Left colon (tissue), 2 donors: ENCODE measurements around the gene TMEM270. TPM values are rescaled to one million over a fixed set of nuclear protein-coding genes. Genes with fewer than 3 reads are reported as not detected.
"Not testable (repeated sequence)": the region's sequence is repeated elsewhere in the genome, so short reads cannot be mapped to it uniquely, and the experiment has no call there.

Experiments
- ATAC-seq: fragments of 200-7000 bp; cut with Tn5 transposase; one replicate; pipeline ENCODE4 v1.9.1; 2020; ENCODE audit warnings: mild to moderate bottlenecking, moderate library complexity
- DNase-seq, 2 donors: peaks; one replicate each; pipeline ENCODE4 v3.0.0-alpha.2; 2020
- intact Hi-C, 2 donors: fragments of 100-400 bp; cut with DNase I in 1 of 2; cut with micrococcal nuclease in 1 of 2; formaldehyde crosslinking; loops; one replicate each; pipeline versions ENCODE4 v1.11.2 to v1.14.0; 2022; cut with DNase I, micrococcal nuclease
- long read RNA-seq: library from polyadenylated mRNA; unstranded; transcript quantifications from one replicate; pipeline ENCODE4 v2.0.0, GENCODE V29; 2021
- total RNA-seq, 2 donors: library from RNA; stranded (reverse); fragmentation: NEBNext Ultra II Directional; extraction: Animal tissue kit (Norgen Biotek cat#: 25700); gene quantifications; one replicate each; pipeline ENCODE4 v1.2.1, GENCODE V29; 2021
- donor health status: DM: no; HTN: no; CAD: no.
- donor health status: DM: yes; HTN: yes; CAD: no.

The TMEM270 gene, protein sequence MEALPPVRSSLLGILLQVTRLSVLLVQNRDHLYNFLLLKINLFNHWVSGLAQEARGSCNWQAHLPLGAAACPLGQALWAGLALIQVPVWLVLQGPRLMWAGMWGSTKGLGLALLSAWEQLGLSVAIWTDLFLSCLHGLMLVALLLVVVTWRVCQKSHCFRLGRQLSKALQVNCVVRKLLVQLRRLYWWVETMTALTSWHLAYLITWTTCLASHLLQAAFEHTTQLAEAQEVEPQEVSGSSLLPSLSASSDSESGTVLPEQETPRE
- total RNA-seq: not detected
- long read RNA-seq: 0 reads

DNA sequence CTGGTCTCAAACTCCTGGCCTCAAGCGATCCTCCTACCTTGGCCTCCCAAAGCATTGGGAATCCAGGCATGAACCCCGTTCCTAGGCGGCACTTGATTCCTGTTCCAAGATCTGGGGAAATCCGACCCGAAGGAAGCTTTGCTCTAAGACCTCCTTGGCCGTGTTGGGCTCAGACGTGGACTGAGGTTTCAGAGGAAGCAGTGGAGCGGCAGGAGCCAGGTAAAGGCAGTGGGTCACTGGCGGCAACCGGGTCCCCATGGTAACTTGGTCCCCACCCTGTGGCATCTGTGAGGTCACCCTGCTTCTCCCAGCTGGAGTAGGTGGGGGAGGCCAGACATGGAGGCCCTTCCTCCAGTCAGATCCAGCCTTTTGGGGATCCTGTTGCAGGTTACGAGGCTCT lies at the start of gene TMEM270:
Gene TMEM270 (plus strand): TSS at position 301 of the 400 bp plus-strand sequence. CDS start 36 bp downstream, at position 337.
- ATAC-seq (no peak), DNase-seq (no peak)
- intact Hi-C loops: no loop called here

GRCh38 chr7:73811760-73812168 lies 49.2 kb upstream of the TMEM270 start:
- DNase-seq (peak; percentile 78 to 83), ATAC-seq (peak; percentile 64)
- intact Hi-C loops: loop anchor here in 1 of 2 donors (5.0 kb wide), 1 partner anchor 41 kb away; no protein-coding TSS in a partner anchor

- DNase-seq: no peak
- no peak for ATAC-seq
- intact Hi-C loops: loop anchor here in 1 of 2 donors (5.0 kb wide), 1 partner anchor 39 kb away; no protein-coding TSS in a partner anchor
These were observed 48.0 kb upstream of the TMEM270 start for GRCh38 chr7:73812996-73813395.

DNA sequence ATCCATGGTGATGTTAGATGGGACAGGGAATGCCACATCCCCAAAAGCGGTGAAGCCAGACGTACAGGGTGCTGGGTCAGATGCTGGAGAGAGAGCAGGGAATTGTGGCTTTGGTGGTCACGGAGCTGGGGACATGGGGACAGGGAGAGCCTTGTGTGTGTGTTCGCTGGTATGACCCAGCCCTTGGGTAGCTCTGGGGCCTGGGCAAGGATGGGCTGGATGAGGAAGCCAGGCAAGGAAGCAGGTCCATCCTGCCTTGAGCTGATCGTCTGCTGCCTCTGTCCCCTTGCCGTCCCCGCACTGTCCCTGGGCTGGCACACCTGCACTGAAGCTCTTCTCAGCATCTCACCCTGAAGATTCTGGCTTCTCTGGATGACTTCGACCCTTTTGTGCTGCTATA lies 45.5 kb upstream of the TMEM270 start:
- DNase-seq (peak in 1 of 2 donors; percentile 23), ATAC-seq (no peak)
- intact Hi-C loops: no loop called here

DNA sequence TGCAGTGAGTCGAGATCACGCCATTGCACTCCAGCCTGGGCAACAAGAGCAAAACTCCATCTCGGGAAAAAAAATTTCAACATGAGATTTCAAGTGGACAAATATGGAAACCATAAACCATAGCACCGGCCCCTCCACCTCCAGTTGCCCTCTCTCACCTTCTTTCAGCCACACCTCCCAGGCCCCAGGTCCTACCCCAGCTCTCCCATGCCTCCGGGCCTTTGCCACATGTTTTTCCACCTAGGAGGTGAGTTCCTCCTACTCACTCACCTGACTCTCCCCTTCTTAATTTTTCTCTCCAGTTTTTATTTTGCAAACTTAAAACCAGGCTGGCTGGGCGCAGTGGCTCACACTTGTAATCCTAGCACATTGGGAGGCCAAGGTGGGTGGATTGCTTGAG lies 43.8 kb upstream of the TMEM270 start:
- intact Hi-C loops: no loop called here
- ATAC-seq (no peak), DNase-seq (peak in 1 of 2 donors; percentile 12)

DNA sequence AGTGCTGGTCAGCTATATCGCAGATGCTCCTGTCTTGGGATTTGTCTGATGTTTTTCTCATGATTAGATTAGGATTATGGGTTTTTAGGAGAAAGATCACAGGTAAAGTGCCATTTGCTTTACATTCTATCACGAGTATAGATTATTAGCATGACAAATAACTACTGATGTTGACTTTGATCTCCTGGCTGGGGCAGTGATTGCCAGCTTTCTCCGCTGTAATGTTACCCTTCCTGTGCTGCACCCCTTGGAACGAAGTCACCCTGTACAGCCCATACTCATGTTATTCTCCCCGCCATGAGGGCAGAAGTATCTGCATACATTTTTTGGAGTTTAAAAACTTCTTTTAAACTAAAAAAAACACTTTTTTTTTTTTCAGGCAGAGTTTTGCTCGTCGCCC lies 40.9 kb upstream of the TMEM270 start:
- DNase-seq (no peak), ATAC-seq (no peak)
- intact Hi-C loops: no loop called here

DNA sequence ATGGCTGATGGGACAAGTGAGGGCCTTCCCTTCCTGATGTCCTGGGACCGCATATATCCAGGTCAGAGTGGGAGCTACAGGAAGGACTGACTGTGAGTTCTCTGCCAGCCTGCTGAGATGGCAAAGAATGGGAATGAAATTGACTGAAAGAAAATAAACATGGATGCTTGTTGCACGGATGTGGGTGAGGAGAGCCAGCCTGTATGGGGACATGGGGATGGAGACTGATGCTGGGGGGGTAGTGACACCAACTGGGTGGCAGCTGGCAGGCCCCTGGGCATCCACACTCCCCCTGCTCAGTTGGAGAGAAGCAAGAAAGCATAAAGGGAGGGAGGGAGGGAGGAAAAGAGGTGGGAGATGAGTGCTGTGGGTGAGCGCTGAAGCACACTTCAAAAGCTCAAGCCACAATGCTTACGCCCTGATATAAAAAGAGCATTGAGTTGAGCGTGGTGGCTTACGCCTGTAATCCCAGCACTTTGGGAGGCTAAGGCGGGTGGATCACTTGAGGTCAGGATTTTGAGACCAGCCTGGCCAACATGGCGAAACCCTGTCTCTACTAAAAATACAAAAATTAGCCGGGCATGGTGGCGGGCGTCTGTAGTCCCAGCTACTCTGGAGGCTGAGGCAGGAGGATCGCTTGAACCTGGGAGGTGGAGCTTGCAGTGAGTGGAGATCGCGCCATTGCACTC lies 39.2 kb upstream of the TMEM270 start:
- intact Hi-C loops, ATAC-seq: not testable (repeated sequence)
- peak in 1 of 2 donors; percentile 28 for DNase-seq

- DNase-seq: peak; percentile 89 to 96
- intact Hi-C loops: no loop called here
- ATAC-seq: peak; percentile 83
These were observed 38.4 kb upstream of the TMEM270 start for GRCh38 chr7:73822319-73823173.

GRCh38 chr7:73823257-73823656 lies 37.7 kb upstream of the TMEM270 start:
- intact Hi-C loops: no loop called here

DNA sequence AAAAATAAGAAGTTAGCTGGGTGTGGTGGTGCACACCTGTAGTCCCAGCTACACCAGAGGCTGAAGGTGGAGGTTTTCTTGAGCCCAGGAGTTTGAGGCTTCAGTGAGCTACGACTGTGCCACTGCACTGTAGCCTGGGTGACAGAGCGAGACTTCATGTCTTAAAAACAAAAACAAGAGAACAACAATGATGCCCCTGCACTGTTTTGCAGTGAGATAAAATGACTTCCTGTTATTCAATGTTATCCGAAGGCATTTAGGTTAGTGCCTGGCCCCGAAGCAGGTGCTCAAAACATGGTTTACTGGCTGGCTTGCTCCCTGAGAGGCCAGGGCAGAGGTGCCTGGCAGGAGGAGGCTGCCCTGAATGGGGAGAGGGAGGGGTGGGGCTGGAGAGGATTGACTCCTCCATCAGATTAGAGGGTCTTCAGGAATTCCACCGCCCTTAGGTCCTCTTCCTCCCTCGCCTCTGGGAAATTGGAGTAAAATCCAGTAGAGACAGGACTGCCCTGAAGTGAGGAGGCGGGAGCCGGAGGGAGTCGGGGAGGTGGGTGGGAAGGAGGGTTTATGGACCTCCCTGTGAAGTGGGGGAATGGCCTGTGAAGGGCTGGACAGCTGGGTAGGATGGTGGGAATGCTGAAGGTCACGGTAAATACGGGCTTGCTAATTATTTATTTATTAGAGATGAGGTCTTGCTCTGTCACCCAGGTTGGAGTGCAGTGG lies 36.9 kb upstream of the TMEM270 start:
- intact Hi-C loops: no loop called here
- DNase-seq (peak in 1 of 2 donors; percentile 22), ATAC-seq (no peak)

More at GRCh38 chr7:73823257-73823656, 37.7 kb upstream of the TMEM270 start:
- DNase-seq (peak in 1 of 2 donors; percentile 16), ATAC-seq (peak; percentile 1)

GRCh38 chr7:73824986-73825385 lies 36.0 kb upstream of the TMEM270 start:
- intact Hi-C loops: no loop called here
- DNase-seq (peak in 1 of 2 donors; percentile 29), ATAC-seq (no peak)

- DNase-seq (peak; percentile 90 to 91), ATAC-seq (peak; percentile 36)
- intact Hi-C loops: no loop called here
These were observed 33.3 kb upstream of the TMEM270 start for GRCh38 chr7:73827567-73828106.

DNA sequence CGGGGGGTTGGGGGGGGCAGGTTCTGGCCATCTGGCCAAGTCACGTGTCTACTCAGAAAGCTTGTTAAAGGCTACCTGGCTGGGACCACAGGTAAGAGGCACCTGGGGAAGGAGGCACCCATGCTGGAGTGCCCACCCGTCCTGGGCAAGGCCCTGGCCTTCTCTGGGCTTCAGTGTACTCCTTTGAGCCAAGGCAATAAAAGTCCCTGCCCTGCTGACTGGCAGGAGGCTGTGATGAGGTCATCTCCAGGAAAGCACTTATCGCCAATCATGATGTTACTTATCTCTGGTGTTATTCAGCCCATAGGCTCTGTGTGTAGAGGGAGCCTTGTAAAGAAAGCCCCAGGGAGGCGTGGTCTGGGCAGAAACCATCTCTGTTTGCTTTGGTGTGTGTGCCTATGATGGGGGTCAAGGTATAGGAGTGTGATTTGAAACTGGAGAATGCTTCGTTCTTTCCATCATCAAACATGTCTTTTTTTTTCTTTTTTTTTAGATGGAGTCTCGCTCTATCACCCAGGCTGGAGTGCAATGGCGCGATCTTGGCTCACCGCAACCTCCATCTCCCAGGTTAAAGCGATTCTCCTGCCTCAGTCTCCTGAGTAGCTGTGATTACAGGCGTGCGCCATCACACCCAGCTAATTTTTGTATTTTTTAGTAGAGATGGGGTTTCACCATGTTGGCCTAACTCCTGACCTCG lies 32.7 kb upstream of the TMEM270 start:
- intact Hi-C loops: no loop called here
- DNase-seq: peak; percentile 83 to 91
- ATAC-seq: peak; percentile 49

DNA sequence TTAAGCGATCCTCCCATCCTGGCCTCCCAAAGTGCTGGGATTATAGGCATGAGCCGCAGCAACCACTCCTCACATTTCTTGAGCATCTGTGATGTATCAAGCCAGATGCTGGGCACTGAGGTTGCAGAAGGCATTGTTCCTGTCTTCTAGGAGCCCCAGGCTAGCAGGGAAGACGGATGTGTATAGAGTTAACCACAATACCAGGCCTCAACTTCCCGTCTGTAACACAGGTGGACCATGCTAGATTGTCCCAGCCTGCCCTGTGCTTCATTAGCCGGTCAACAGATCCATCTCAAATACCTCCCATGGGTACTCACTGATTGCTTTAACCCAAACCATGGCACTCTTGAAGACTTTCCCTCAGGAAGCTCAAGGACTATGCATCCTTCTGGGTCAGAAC lies 32.0 kb upstream of the TMEM270 start:
- intact Hi-C loops: no loop called here
- no peak for ATAC-seq
- DNase-seq: no peak

DNA sequence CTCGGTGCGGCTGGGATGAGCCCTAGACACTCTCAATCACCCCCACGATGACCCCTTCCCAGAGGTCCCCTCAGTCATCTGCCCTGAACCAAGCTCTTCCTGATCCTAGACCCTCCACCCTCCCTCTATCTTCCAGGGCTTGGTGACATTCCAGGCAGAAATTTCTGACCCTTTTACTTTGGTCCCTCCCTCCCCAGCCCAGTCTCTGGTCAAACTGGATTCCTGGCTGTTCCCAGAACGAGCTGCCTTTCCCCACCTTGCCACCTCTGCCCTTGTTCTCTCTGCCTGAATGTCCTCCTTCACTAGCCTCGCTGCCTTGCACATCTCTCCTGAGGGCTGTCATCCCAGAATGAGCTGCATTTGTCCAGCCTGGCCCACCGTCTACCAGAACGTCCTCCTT lies 31.5 kb upstream of the TMEM270 start:
- peak; percentile 3 for ATAC-seq
- DNase-seq: peak in 1 of 2 donors; percentile 58

DNA sequence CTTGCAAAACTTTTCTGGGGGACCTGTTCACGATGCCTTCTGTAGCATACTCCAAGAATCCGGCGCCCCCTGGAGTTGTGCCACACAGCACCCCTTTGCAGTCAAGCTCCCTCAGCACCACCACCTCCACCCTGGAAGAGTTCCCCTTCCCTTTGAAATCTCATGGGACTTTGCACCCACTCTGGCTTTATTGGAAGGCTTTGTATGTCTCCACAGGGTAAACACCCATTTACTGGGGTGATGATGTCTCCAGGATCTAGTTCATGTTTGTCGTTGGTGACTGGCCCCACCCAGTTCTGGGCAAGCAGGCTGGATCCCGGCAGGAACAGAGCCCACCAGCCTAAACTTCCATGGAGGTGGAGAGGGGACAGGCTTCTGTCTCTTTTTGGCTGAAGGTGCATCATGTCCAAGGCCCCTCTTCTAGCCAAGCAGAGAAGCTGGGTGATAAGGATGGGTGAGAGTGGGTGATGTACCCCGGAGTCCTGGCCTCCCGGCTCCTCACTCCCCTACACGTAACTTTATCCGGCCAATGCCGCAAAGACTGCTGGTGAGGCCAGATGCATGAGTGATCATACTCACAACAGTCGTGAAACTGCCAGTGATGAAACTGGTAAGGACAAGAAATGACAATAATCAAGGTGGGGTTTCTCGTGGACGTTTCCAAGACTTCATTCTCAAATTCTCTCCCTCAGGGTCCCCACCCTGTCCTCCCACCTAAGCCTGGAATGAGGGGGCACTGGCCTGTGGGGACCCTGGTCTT lies 30.9 kb upstream of the TMEM270 start:
- ATAC-seq: peak; percentile 43
- DNase-seq: peak; percentile 83 to 84
- intact Hi-C loops: no loop called here

More for the DNA sequence above, 31.5 kb upstream of the TMEM270 start:
- intact Hi-C loops: no loop called here
